HL-60 (cell line): ENCODE results near the gene HOXB5.

Source experiments
- GABPA ChIP-seq: IDR thresholded peaks from 2 replicates; pipeline ENCODE4 v1.6.1; 2012; ENCODE audit warnings: low read depth
- POLR2AphosphoS5 ChIP-seq: IDR thresholded peaks from 2 replicates; pipeline ENCODE4 v1.6.1; 2012; ENCODE audit warnings: low read depth
- TF ChIP-seq, protein P1 (sequence below): IDR thresholded peaks from one replicate; pipeline ENCODE4 v1.5.1; 2011; ENCODE audit warnings: low read length, control low read depth, inconsistent platforms; ENCODE audit not compliant: insufficient read depth
- TF ChIP-seq, protein P2 (sequence below): IDR thresholded peaks from 2 replicates; pipeline ENCODE4 v1.6.1; 2012; ENCODE audit warnings: low read depth; ENCODE audit not compliant: insufficient replicate concordance

DNA sequence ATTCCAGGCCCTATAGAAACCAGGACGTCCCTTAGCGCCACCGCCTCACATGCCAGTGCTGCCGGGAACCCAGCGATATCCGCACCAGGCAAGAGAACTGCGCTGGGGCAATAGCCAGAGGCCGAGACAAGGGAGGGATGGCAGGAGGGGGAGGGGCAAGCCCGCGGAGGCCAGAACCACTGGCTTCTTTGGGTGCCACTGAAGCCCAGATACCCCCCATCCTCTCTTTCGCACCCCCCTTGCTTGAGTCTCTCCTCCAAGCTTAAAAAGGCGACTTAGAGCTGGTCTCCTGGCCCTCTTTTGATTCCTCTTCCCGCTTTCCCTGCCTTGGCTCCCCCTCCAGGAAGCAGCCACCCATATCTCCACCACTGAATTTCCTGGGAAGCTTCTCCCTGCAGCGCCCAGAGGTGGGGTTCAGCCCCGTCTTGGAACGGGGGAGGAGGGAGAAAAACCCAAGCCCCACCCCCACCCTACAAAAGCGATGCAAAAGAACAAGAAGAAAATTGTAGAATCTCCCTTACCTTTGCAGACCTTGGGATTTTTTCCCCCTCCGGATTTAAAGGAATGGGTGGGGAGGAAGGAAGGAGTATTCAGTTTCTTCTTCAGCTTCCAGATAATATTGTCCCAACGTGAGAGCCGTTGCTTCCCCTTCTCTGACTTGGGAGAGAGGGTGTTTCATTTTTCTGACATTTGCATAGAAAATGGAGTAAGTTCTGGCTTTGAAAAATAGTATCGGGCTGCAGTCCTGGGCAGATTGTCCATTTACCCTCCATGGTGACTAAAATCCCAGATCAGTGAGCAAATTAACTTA is 10.6 kb upstream of the HOXB5 start:
- TF ChIP-seq, protein P1, sequence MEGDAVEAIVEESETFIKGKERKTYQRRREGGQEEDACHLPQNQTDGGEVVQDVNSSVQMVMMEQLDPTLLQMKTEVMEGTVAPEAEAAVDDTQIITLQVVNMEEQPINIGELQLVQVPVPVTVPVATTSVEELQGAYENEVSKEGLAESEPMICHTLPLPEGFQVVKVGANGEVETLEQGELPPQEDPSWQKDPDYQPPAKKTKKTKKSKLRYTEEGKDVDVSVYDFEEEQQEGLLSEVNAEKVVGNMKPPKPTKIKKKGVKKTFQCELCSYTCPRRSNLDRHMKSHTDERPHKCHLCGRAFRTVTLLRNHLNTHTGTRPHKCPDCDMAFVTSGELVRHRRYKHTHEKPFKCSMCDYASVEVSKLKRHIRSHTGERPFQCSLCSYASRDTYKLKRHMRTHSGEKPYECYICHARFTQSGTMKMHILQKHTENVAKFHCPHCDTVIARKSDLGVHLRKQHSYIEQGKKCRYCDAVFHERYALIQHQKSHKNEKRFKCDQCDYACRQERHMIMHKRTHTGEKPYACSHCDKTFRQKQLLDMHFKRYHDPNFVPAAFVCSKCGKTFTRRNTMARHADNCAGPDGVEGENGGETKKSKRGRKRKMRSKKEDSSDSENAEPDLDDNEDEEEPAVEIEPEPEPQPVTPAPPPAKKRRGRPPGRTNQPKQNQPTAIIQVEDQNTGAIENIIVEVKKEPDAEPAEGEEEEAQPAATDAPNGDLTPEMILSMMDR, result no peak
- TF ChIP-seq POLR2AphosphoS5 (no peak), GABPA (no peak)
- TF ChIP-seq, protein P2, sequence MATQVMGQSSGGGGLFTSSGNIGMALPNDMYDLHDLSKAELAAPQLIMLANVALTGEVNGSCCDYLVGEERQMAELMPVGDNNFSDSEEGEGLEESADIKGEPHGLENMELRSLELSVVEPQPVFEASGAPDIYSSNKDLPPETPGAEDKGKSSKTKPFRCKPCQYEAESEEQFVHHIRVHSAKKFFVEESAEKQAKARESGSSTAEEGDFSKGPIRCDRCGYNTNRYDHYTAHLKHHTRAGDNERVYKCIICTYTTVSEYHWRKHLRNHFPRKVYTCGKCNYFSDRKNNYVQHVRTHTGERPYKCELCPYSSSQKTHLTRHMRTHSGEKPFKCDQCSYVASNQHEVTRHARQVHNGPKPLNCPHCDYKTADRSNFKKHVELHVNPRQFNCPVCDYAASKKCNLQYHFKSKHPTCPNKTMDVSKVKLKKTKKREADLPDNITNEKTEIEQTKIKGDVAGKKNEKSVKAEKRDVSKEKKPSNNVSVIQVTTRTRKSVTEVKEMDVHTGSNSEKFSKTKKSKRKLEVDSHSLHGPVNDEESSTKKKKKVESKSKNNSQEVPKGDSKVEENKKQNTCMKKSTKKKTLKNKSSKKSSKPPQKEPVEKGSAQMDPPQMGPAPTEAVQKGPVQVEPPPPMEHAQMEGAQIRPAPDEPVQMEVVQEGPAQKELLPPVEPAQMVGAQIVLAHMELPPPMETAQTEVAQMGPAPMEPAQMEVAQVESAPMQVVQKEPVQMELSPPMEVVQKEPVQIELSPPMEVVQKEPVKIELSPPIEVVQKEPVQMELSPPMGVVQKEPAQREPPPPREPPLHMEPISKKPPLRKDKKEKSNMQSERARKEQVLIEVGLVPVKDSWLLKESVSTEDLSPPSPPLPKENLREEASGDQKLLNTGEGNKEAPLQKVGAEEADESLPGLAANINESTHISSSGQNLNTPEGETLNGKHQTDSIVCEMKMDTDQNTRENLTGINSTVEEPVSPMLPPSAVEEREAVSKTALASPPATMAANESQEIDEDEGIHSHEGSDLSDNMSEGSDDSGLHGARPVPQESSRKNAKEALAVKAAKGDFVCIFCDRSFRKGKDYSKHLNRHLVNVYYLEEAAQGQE, result no peak
